GM12874 (cell line): Measurements from ENCODE around the gene CXXC5.

Experiments used
- CTCF ChIP-seq: IDR thresholded peaks from 2 replicates; pipeline ENCODE4 v1.5.1; 2011; ENCODE audit warnings: low read depth, mild to moderate bottlenecking, control low read depth, low read length, moderate library complexity; ENCODE audit not compliant: insufficient read depth

Gene CXXC5

GRCh38 chr5:139657363-139658321 is 9.5 kb downstream of the CXXC5 start:
- no peak for TF ChIP-seq CTCF

- TF ChIP-seq CTCF, result peak; percentile 12; the same call in 1 of the 2 replicates
Observed at GRCh38 chr5:139658501-139658927, 10.4 kb downstream of the CXXC5 start.

GRCh38 chr5:139658928-139659667 is 10.9 kb downstream of the CXXC5 start:
- no peak for TF ChIP-seq CTCF

GRCh38 chr5:139659695-139660101 is 11.5 kb downstream of the CXXC5 start:
- TF ChIP-seq CTCF, result no peak

- no peak for TF ChIP-seq CTCF
Observed at GRCh38 chr5:139660105-139660922, 12.2 kb downstream of the CXXC5 start.

GRCh38 chr5:139660923-139661814 is 13.0 kb downstream of the CXXC5 start:
- no peak for TF ChIP-seq CTCF
